Osteocyte (in vitro differentiated cells): ENCODE measurements around the gene JKAMP. TPM values are rescaled to one million over a fixed set of nuclear protein-coding genes. Genes with fewer than 3 reads are reported as not detected.
A peak's percentile ranks its signal among the peaks of the same experiment; 100 is the strongest.

Experiments used
- DNase-seq: peaks from one replicate; pipeline ENCODE4 v3.0.0; 2021; ENCODE audit warnings: mixed read lengths; ENCODE audit not compliant: unreplicated experiment; ENCODE audit errors: extremely low spot score
- H3K27ac Mint-ChIP-seq: one replicate; pipeline ENCODE4 v1.8.0; 2021; ENCODE audit warnings: mild to moderate bottlenecking, mixed read lengths; ENCODE audit not compliant: unreplicated experiment
- H3K27me3 Mint-ChIP-seq: one replicate; pipeline ENCODE4 v1.8.0; 2021; ENCODE audit warnings: mixed read lengths; ENCODE audit not compliant: unreplicated experiment
- H3K36me3 Mint-ChIP-seq: one replicate; pipeline ENCODE4 v1.8.0; 2021; ENCODE audit warnings: mixed read lengths; ENCODE audit not compliant: unreplicated experiment
- H3K4me1 Mint-ChIP-seq: one replicate; pipeline ENCODE4 v1.8.0; 2021; ENCODE audit warnings: mixed read lengths; ENCODE audit not compliant: unreplicated experiment
- H3K4me3 Mint-ChIP-seq: one replicate; pipeline ENCODE4 v1.8.0; 2021; ENCODE audit warnings: mild to moderate bottlenecking, moderate library complexity, mixed read lengths; ENCODE audit not compliant: unreplicated experiment
- H3K9me3 Mint-ChIP-seq: one replicate; pipeline ENCODE4 v1.8.0; 2021; ENCODE audit warnings: mixed read lengths; ENCODE audit not compliant: unreplicated experiment
- CTCF ChIP-seq: fragments of 200-600 bp; sonication (generic); IDR thresholded peaks from 2 replicates; pipeline ENCODE4 v1.5.0; 2021; ENCODE audit warnings: antibody characterized with exemption, mild to moderate bottlenecking, moderate library complexity
- total RNA-seq: library from RNA; stranded (reverse); gene quantifications from 2 replicates; pipeline ENCODE4 v1.2.1, GENCODE V29; 2021

The JKAMP gene
- total RNA-seq, 1 donor from 2014 or later, result 47.6 TPM

- TF ChIP-seq CTCF, result no peak
- Mint-ChIP-seq H3K9me3 (no peaks in the 10 kb centered on the region), H3K27me3 (no peaks in the 10 kb centered on the region), H3K4me3 (peak overlapping the region; percentile 93), H3K36me3 (peaks cover 26% of the 10 kb centered on the region), H3K4me1 (peaks cover 58% of the 10 kb centered on the region), H3K27ac (peak overlapping the region; percentile 96)
- no peak for DNase-seq
These were observed 390 bp downstream of the JKAMP start for GRCh38 chr14:59484639-59485175.

GRCh38 chr14:59490756-59491155 lies 6.4 kb downstream of the JKAMP start:
- H3K27ac Mint-ChIP-seq, result no peak overlapping the region
- TF ChIP-seq CTCF, result no peak
- DNase-seq, result no peak

GRCh38 chr14:59492384-59492783 lies 8.1 kb downstream of the JKAMP start:
- H3K27ac Mint-ChIP-seq, result no peak overlapping the region
- H3K36me3 Mint-ChIP-seq, result peaks cover 62% of the 10 kb centered on the region
- no peak overlapping the region for H3K4me3 Mint-ChIP-seq
- H3K9me3 Mint-ChIP-seq, result no peaks in the 10 kb centered on the region
- TF ChIP-seq CTCF, result no peak
- H3K4me1 Mint-ChIP-seq, result peaks cover 6% of the 10 kb centered on the region
- H3K27me3 Mint-ChIP-seq, result no peaks in the 10 kb centered on the region
- DNase-seq, result no peak

More at GRCh38 chr14:59490756-59491155, 6.4 kb downstream of the JKAMP start:
- Mint-ChIP-seq H3K9me3 (no peaks in the 10 kb centered on the region), H3K36me3 (peaks cover 62% of the 10 kb centered on the region), H3K27me3 (no peaks in the 10 kb centered on the region), H3K4me3 (no peak overlapping the region), H3K4me1 (peaks cover 16% of the 10 kb centered on the region)

GRCh38 chr14:59500732-59501131 lies 16.4 kb downstream of the JKAMP start:
- DNase-seq, result no peak
- no peaks in the 10 kb centered on the region for H3K9me3 Mint-ChIP-seq
- H3K27me3 Mint-ChIP-seq, result no peaks in the 10 kb centered on the region
- no peaks in the 10 kb centered on the region for H3K4me1 Mint-ChIP-seq
- TF ChIP-seq CTCF, result no peak
- H3K4me3 Mint-ChIP-seq, result no peak overlapping the region
- H3K36me3 Mint-ChIP-seq, result peaks cover 24% of the 10 kb centered on the region
- no peak overlapping the region for H3K27ac Mint-ChIP-seq

- Mint-ChIP-seq H3K27ac (no peak overlapping the region), H3K9me3 (no peaks in the 10 kb centered on the region), H3K36me3 (peaks cover 21% of the 10 kb centered on the region), H3K4me3 (no peak overlapping the region), H3K4me1 (no peaks in the 10 kb centered on the region), H3K27me3 (no peaks in the 10 kb centered on the region)
- no peak for DNase-seq
- TF ChIP-seq CTCF, result no peak
These were observed 18.9 kb downstream of the JKAMP start for GRCh38 chr14:59503256-59503655.
